Gastroesophageal sphincter (tissue), 3 donors: Measurements from ENCODE around the gene CDH4.

Source experiments
- CTCF ChIP-seq, 4 experiments: fragments of 200-600 bp in 2 of 4; fragments of 450-650 bp in 2 of 4; sonication (generic) in 1 of 4; IDR thresholded peaks; one replicate each; pipeline ENCODE4 v1.5.1; 2017 to 2019; ENCODE audit warnings: antibody characterized with exemption in 4 of 4, mild to moderate bottlenecking in 2 of 4, moderate library complexity in 2 of 4
- POLR2A ChIP-seq, 2 donors: fragments of 450-650 bp; IDR thresholded peaks; one replicate each; pipeline ENCODE4 v1.6.1; 2017; ENCODE audit warnings: antibody characterized with exemption in 2 of 2, mild to moderate bottlenecking in 2 of 2, moderate library complexity in 1 of 2

DNA sequence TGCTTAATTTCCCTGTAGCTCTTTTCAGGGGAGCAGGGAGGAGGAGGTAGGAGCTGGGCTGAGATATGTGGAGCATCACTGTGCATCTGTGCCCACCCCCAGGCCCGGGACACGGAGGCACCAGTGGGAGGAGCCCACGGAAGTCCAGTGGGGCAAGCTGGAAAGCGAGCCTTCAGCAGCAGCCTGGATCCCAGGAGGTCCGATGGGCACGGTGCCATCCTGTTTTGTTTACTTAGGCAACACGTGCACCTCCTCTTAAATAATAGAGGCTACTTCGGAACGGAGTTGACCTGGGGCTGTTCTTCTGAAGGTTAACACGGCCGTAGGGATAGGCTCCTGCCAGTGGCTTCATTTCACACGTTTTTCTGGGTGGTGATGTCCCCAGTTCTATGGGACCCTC is 51.6 kb downstream of the CDH4 start:
- no peak for TF ChIP-seq CTCF (IDR thresholded peaks at IDR 0.05)
- no peak for TF ChIP-seq POLR2A (IDR thresholded peaks at IDR 0.05)
